Activated CD8-positive, alpha-beta memory T cell treated with anti-CD3 and anti-CD28 coated beads, Interleukin-2, amount 10 ng/mL, durations not matched to agents 7 days and 5 days (primary cell): Measurements from ENCODE around the gene CDC16. TPM values are rescaled to one million over a fixed set of nuclear protein-coding genes. Genes with fewer than 3 reads are reported as not detected.
"Not testable (repeated sequence)": the region's sequence is repeated elsewhere in the genome, so short reads cannot be mapped to it uniquely, and the experiment has no call there.

Experiments used
- ATAC-seq: fragments of 150-1000 bp; cut with Tn5 transposase; one replicate; pipeline ENCODE4 v1.10.0; 2021; ENCODE audit warnings: moderate library complexity
- CTCF ChIA-PET: fragments of 350-600 bp; sonication (Branson Sonifier 250); formaldehyde crosslinking; loops from one replicate; lab custom pipeline; 2021; ENCODE audit warnings: antibody characterized with exemption; lab: Charles Lee
- DNase-seq: peaks from one replicate; pipeline ENCODE4 v3.0.0-alpha.2; 2020
- H3K27ac Mint-ChIP-seq: one replicate; pipeline ENCODE4 v1.8.0; 2021; ENCODE audit warnings: mild to moderate bottlenecking, mixed read lengths
- H3K27me3 Mint-ChIP-seq: one replicate; pipeline ENCODE4 v1.8.0; 2021; ENCODE audit warnings: mixed read lengths
- H3K36me3 Mint-ChIP-seq: one replicate; pipeline ENCODE4 v1.8.0; 2021; ENCODE audit warnings: mild to moderate bottlenecking, mixed read lengths
- H3K4me1 Mint-ChIP-seq: one replicate; pipeline ENCODE4 v1.8.0; 2021; ENCODE audit warnings: mixed read lengths
- H3K4me3 Mint-ChIP-seq: one replicate; pipeline ENCODE4 v1.8.0; 2021; ENCODE audit warnings: mild to moderate bottlenecking, moderate library complexity, mixed read lengths
- H3K9me3 Mint-ChIP-seq: one replicate; pipeline ENCODE4 v1.8.0; 2022; ENCODE audit warnings: low read depth, mixed read lengths
- total RNA-seq, 2 experiments: library from RNA; stranded (reverse); gene quantifications; one replicate each; pipeline ENCODE4 v1.2.3, GENCODE V29; 2021

The CDC16 gene
- total RNA-seq, 2 experiments from 2014 or later = 73.5 to 81.5 TPM

GRCh38 chr13:114259374-114259773 is 24.7 kb downstream of the CDC16 start:
- Mint-ChIP-seq H3K36me3 (peaks cover 62% of the 10 kb centered on the region), H3K27ac (no peak overlapping the region), H3K4me1 (peaks cover 31% of the 10 kb centered on the region), H3K4me3 (no peak overlapping the region), H3K27me3 (no peaks in the 10 kb centered on the region), H3K9me3 (no peaks in the 10 kb centered on the region)
- DNase-seq (no peak), ATAC-seq (no peak)
- CTCF ChIA-PET = interaction anchor here (0.5 kb wide), 1 partner anchor 11 kb away, joined by 4 read pairs; no protein-coding TSS in a partner anchor

GRCh38 chr13:114259974-114260373 is 25.3 kb downstream of the CDC16 start:
- H3K4me3 Mint-ChIP-seq = no peak overlapping the region
- no peaks in the 10 kb centered on the region for H3K9me3 Mint-ChIP-seq
- DNase-seq (no peak), ATAC-seq (no peak)
- peaks cover 63% of the 10 kb centered on the region for H3K36me3 Mint-ChIP-seq
- H3K27me3 Mint-ChIP-seq = no peaks in the 10 kb centered on the region
- peaks cover 34% of the 10 kb centered on the region for H3K4me1 Mint-ChIP-seq
- CTCF ChIA-PET = interaction anchor here (0.5 kb wide), 1 partner anchor 11 kb away, joined by 4 read pairs; no protein-coding TSS in a partner anchor
- no peak overlapping the region for H3K27ac Mint-ChIP-seq

- CTCF ChIA-PET = interaction anchor here (1.0 to 1.3 kb wide), 2 partner anchors 16 to 19 kb away, joined by 3 to 6 read pairs; no protein-coding TSS in a partner anchor
- H3K27ac Mint-ChIP-seq = no peak overlapping the region
- no peaks in the 10 kb centered on the region for H3K9me3 Mint-ChIP-seq
- ATAC-seq (no peak), DNase-seq (no peak)
- peaks cover 62% of the 10 kb centered on the region for H3K36me3 Mint-ChIP-seq
- H3K4me3 Mint-ChIP-seq = no peak overlapping the region
- no peaks in the 10 kb centered on the region for H3K27me3 Mint-ChIP-seq
- H3K4me1 Mint-ChIP-seq = peaks cover 38% of the 10 kb centered on the region
Observed at GRCh38 chr13:114260814-114261213, 26.1 kb downstream of the CDC16 start.

GRCh38 chr13:114261328-114261965 is 26.8 kb downstream of the CDC16 start:
- Mint-ChIP-seq H3K4me1 (peaks cover 44% of the 10 kb centered on the region), H3K27ac (peak overlapping the region; percentile 26), H3K9me3 (no peaks in the 10 kb centered on the region), H3K4me3 (no peak overlapping the region), H3K27me3 (no peaks in the 10 kb centered on the region), H3K36me3 (peaks cover 65% of the 10 kb centered on the region)
- ATAC-seq = no peak
- no peak for DNase-seq
- CTCF ChIA-PET = interaction anchor here (1.0 to 1.3 kb wide), 2 partner anchors 16 to 20 kb away, joined by 3 to 6 read pairs; no protein-coding TSS in a partner anchor

GRCh38 chr13:114263578-114263977 is 28.9 kb downstream of the CDC16 start:
- Mint-ChIP-seq H3K27me3 (no peaks in the 10 kb centered on the region), H3K36me3 (peaks cover 71% of the 10 kb centered on the region), H3K27ac (peak overlapping the region; percentile 66), H3K4me3 (no peak overlapping the region), H3K4me1 (peaks cover 60% of the 10 kb centered on the region), H3K9me3 (no peaks in the 10 kb centered on the region)
- DNase-seq = no peak
- ATAC-seq = peak; percentile 48
- CTCF ChIA-PET = no interaction called here

- Mint-ChIP-seq H3K36me3 (peaks cover 77% of the 10 kb centered on the region), H3K4me1 (peaks cover 67% of the 10 kb centered on the region)
- DNase-seq, H3K27ac Mint-ChIP-seq, H3K27me3 Mint-ChIP-seq, ATAC-seq, H3K4me3 Mint-ChIP-seq, H3K9me3 Mint-ChIP-seq: not testable (repeated sequence)
- CTCF ChIA-PET = interaction anchor here (2.7 kb wide), 1 partner anchor 10 kb away, joined by 10 read pairs; no protein-coding TSS in a partner anchor
Observed at GRCh38 chr13:114264313-114264712, 29.6 kb downstream of the CDC16 start.

GRCh38 chr13:114264886-114265611 is 30.4 kb downstream of the CDC16 start:
- Mint-ChIP-seq H3K27me3 (no peaks in the 10 kb centered on the region), H3K4me3 (no peak overlapping the region)

GRCh38 chr13:114266241-114266640 is 31.5 kb downstream of the CDC16 start:
- CTCF ChIA-PET = interaction anchor here (2.7 kb wide), 1 partner anchor 11 kb away, joined by 10 read pairs; no protein-coding TSS in a partner anchor
- Mint-ChIP-seq H3K4me3 (no peak overlapping the region), H3K27me3 (no peaks in the 10 kb centered on the region), H3K36me3 (peaks cover 68% of the 10 kb centered on the region), H3K4me1 (peaks cover 63% of the 10 kb centered on the region), H3K27ac (no peak overlapping the region), H3K9me3 (no peaks in the 10 kb centered on the region)
- DNase-seq (no peak), ATAC-seq (no peak)

More at GRCh38 chr13:114264886-114265611, 30.4 kb downstream of the CDC16 start:
- peaks cover 68% of the 10 kb centered on the region for H3K4me1 Mint-ChIP-seq
- peak overlapping the region; percentile 6 for H3K27ac Mint-ChIP-seq
- ATAC-seq (no peak), DNase-seq (no peak)
- CTCF ChIA-PET = interaction anchor here (2.7 kb wide), 1 partner anchor 10 kb away, joined by 10 read pairs; no protein-coding TSS in a partner anchor
- H3K36me3 Mint-ChIP-seq = peaks cover 74% of the 10 kb centered on the region
- H3K9me3 Mint-ChIP-seq = no peaks in the 10 kb centered on the region

- ATAC-seq (peak; percentile 70), DNase-seq (peak; percentile 62)
- Mint-ChIP-seq H3K27me3 (no peaks in the 10 kb centered on the region), H3K4me3 (peak overlapping the region; percentile 14), H3K27ac (peak overlapping the region; percentile 72), H3K4me1 (peaks cover 41% of the 10 kb centered on the region), H3K9me3 (no peaks in the 10 kb centered on the region), H3K36me3 (peaks cover 64% of the 10 kb centered on the region)
- CTCF ChIA-PET = interaction anchor here (1.0 to 1.1 kb wide), 2 partner anchors 11 to 72 kb away, joined by 3 to 5 read pairs; no protein-coding TSS in a partner anchor
Observed at GRCh38 chr13:114268344-114269280, 33.9 kb downstream of the CDC16 start.

- Mint-ChIP-seq H3K36me3 (peaks cover 66% of the 10 kb centered on the region), H3K27me3 (no peaks in the 10 kb centered on the region), H3K4me1 (peaks cover 38% of the 10 kb centered on the region), H3K4me3 (no peak overlapping the region), H3K27ac (peak overlapping the region; percentile 69), H3K9me3 (no peaks in the 10 kb centered on the region)
- CTCF ChIA-PET = interaction anchor here (1.0 to 1.1 kb wide), 2 partner anchors 10 to 71 kb away, joined by 3 to 5 read pairs; no protein-coding TSS in a partner anchor
- ATAC-seq (no peak), DNase-seq (no peak)
Observed at GRCh38 chr13:114269281-114269770, 34.6 kb downstream of the CDC16 start.

GRCh38 chr13:114272977-114273376 is 38.3 kb downstream of the CDC16 start:
- Mint-ChIP-seq H3K4me1 (peaks cover 14% of the 10 kb centered on the region), H3K27ac (no peak overlapping the region), H3K9me3 (no peaks in the 10 kb centered on the region), H3K27me3 (no peaks in the 10 kb centered on the region), H3K36me3 (peaks cover 50% of the 10 kb centered on the region), H3K4me3 (no peak overlapping the region)
- ATAC-seq = no peak
- CTCF ChIA-PET = no interaction called here
- no peak for DNase-seq

- CTCF ChIA-PET = no interaction called here
- no peak overlapping the region for H3K27ac Mint-ChIP-seq
- no peaks in the 10 kb centered on the region for H3K27me3 Mint-ChIP-seq
- no peaks in the 10 kb centered on the region for H3K9me3 Mint-ChIP-seq
- peaks cover 35% of the 10 kb centered on the region for H3K36me3 Mint-ChIP-seq
- no peak for DNase-seq
- ATAC-seq = no peak
- peaks cover 17% of the 10 kb centered on the region for H3K4me1 Mint-ChIP-seq
- H3K4me3 Mint-ChIP-seq = no peak overlapping the region
Observed at GRCh38 chr13:114275304-114275703, 40.6 kb downstream of the CDC16 start.
